ENCODE results near the gene ACACA. TPM values are rescaled to one million over a fixed set of nuclear protein-coding genes. Genes with fewer than 3 reads are reported as not detected.

Gene ACACA
- total RNA-seq, 1 experiment from 2014 or later: 33.0 TPM

DNA sequence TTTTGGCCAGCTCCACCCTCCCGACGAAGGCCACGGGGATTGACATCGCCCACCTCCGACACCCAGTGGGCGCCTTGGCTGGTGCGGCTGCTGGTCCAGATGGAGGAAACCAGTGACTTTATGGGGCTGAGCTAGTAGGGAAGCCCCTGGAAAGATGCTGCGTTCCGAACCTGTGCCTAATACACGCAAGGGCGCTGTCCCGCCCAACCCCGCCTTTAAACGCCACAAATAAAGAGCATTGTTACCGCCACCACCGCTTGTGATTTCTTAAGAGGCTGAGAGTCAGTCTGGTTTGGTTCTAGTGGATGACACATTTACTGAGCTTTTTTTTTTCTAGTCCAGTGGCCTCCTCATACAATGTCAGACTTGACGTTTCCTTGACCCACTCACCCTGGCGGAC lies 350.0 kb downstream of the ACACA start:
- no peak for TF ChIP-seq EZH2 (IDR thresholded peaks at IDR 0.05; ENCODE audit: low read length, unreplicated experiment)
- TF ChIP-seq, protein P1, sequence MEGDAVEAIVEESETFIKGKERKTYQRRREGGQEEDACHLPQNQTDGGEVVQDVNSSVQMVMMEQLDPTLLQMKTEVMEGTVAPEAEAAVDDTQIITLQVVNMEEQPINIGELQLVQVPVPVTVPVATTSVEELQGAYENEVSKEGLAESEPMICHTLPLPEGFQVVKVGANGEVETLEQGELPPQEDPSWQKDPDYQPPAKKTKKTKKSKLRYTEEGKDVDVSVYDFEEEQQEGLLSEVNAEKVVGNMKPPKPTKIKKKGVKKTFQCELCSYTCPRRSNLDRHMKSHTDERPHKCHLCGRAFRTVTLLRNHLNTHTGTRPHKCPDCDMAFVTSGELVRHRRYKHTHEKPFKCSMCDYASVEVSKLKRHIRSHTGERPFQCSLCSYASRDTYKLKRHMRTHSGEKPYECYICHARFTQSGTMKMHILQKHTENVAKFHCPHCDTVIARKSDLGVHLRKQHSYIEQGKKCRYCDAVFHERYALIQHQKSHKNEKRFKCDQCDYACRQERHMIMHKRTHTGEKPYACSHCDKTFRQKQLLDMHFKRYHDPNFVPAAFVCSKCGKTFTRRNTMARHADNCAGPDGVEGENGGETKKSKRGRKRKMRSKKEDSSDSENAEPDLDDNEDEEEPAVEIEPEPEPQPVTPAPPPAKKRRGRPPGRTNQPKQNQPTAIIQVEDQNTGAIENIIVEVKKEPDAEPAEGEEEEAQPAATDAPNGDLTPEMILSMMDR (conservative IDR thresholded peaks at IDR 0.05; ENCODE audit: low read depth, low read length): no peak
- no peak for TF ChIP-seq EZH2phosphoT487 (IDR thresholded peaks at IDR 0.05; ENCODE audit: borderline replicate concordance, low read length)
- Histone ChIP-seq H3K9ac (ENCODE audit: low read length) (no peak overlapping the region), H4K20me1 (ENCODE audit: low read length) (no peaks in the 10 kb centered on the region), H3K27me3 (ENCODE audit: low read length) (no peaks in the 10 kb centered on the region), H3F3A (ENCODE audit: low read length, unreplicated experiment) (no peaks in the 10 kb centered on the region), H2AFZ (ENCODE audit: low read length) (no peak overlapping the region), H3K4me1 (ENCODE audit: insufficient read depth, low read length) (no peaks in the 10 kb centered on the region), H3K9me2 (replicated peaks; ENCODE audit: low read length) (no peaks in the 10 kb centered on the region), H3K79me2 (ENCODE audit: low read length) (no peaks in the 10 kb centered on the region), H3K36me3 (ENCODE audit: low read depth, low read length) (no peaks in the 10 kb centered on the region), H3K9me3 (ENCODE audit: low read length) (no peaks in the 10 kb centered on the region), H3K4me3 (ENCODE audit: low read length) (no peak overlapping the region), H3K27ac (ENCODE audit: low read length) (no peak overlapping the region), H3K4me2 (ENCODE audit: low read length) (no peak overlapping the region)
- no TSS peak for BruUV-seq (replicated peaks)
- DNase-seq (no peak), ATAC-seq (no peak)
- ChIA-PET CTCF (no interaction called here), POLR2A (ENCODE audit: unreplicated experiment) (no interaction called here)
- intact Hi-C loops (cut with micrococcal nuclease): no loop called here

DNA sequence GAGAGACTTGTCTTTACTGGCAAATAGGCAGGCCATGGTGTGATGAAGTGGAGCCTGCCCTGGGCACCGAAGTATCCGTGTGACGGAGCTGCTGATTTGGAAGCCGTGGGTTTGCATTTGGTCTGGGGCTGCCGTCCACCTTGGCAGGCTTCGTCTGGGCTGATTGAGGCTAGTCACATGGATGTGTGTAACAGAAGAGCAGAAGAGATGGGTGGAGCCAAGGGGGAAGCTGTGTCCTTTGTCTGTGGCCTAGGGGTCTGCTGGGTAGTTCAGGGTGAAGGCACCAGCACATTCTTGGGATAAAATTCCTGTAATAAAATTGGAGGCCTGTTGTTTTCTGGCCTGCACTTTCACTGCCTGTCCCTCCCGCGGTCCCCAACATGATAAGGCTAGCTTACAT lies 351.7 kb downstream of the ACACA start:
- no peaks in the 10 kb centered on the region for H3F3A ChIP-seq (ENCODE audit: low read length, unreplicated experiment)
- intact Hi-C loops (cut with micrococcal nuclease): no loop called here
- no TSS peak for BruUV-seq (replicated peaks)
- no peaks in the 10 kb centered on the region for H3K36me3 ChIP-seq (ENCODE audit: low read depth, low read length)
- POLR2A ChIA-PET (ENCODE audit: unreplicated experiment): no interaction called here
- H2AFZ ChIP-seq (ENCODE audit: low read length): no peak overlapping the region
- no peaks in the 10 kb centered on the region for H3K4me1 ChIP-seq (ENCODE audit: insufficient read depth, low read length)
- H3K4me2 ChIP-seq (ENCODE audit: low read length): no peak overlapping the region
- DNase-seq (no peak), ATAC-seq (no peak)
- no peaks in the 10 kb centered on the region for H3K9me2 ChIP-seq (replicated peaks; ENCODE audit: low read length)
- H3K9me3 ChIP-seq (ENCODE audit: low read length): no peaks in the 10 kb centered on the region
- CTCF ChIA-PET: no interaction called here
- TF ChIP-seq, protein P1 (conservative IDR thresholded peaks at IDR 0.05; ENCODE audit: low read depth, low read length): no peak
- TF ChIP-seq EZH2 (IDR thresholded peaks at IDR 0.05; ENCODE audit: low read length, unreplicated experiment) (no peak), EZH2phosphoT487 (IDR thresholded peaks at IDR 0.05; ENCODE audit: borderline replicate concordance, low read length) (no peak)
- H3K27ac ChIP-seq (ENCODE audit: low read length): no peak overlapping the region
- no peaks in the 10 kb centered on the region for H3K79me2 ChIP-seq (ENCODE audit: low read length)
- no peak overlapping the region for H3K9ac ChIP-seq (ENCODE audit: low read length)
- H3K4me3 ChIP-seq (ENCODE audit: low read length): no peak overlapping the region
- H4K20me1 ChIP-seq (ENCODE audit: low read length): no peaks in the 10 kb centered on the region
- no peaks in the 10 kb centered on the region for H3K27me3 ChIP-seq (ENCODE audit: low read length)

DNA sequence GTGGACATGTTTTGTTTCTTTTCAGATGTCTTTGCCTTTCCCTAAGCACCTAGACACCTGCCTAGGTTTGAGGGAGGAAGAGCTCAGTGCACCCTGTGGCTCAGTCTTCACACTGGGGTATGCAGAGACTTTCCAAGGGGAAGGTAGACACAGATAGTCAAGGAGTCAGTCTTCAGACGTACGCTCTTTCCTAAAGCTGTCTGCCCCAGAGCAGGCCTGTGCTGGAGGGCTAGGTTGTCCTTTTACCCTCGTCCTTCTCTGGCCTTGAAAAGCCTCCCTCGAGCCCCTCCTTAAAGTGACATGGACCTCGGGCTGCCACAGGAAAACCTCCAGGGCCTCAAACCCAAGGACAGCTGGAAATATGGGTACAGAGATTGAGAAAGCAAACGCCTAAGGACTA lies 354.2 kb downstream of the ACACA start:
- intact Hi-C loops (cut with micrococcal nuclease): no loop called here
- no peak overlapping the region for H2AFZ ChIP-seq (ENCODE audit: low read length)
- CTCF ChIA-PET: no interaction called here
- POLR2A ChIA-PET (ENCODE audit: unreplicated experiment): no interaction called here
- H4K20me1 ChIP-seq (ENCODE audit: low read length): no peaks in the 10 kb centered on the region
- H3K9me2 ChIP-seq (replicated peaks; ENCODE audit: low read length): no peaks in the 10 kb centered on the region
- no peak overlapping the region for H3K27ac ChIP-seq (ENCODE audit: low read length)
- ATAC-seq (no peak), DNase-seq (no peak)
- no peak overlapping the region for H3K9ac ChIP-seq (ENCODE audit: low read length)
- no TSS peak for BruUV-seq (replicated peaks)
- no peaks in the 10 kb centered on the region for H3K27me3 ChIP-seq (ENCODE audit: low read length)
- H3K79me2 ChIP-seq (ENCODE audit: low read length): no peaks in the 10 kb centered on the region
- no peaks in the 10 kb centered on the region for H3F3A ChIP-seq (ENCODE audit: low read length, unreplicated experiment)
- no peak overlapping the region for H3K4me2 ChIP-seq (ENCODE audit: low read length)
- TF ChIP-seq, protein P1 (conservative IDR thresholded peaks at IDR 0.05; ENCODE audit: low read depth, low read length): no peak
- TF ChIP-seq EZH2 (IDR thresholded peaks at IDR 0.05; ENCODE audit: low read length, unreplicated experiment) (no peak), EZH2phosphoT487 (IDR thresholded peaks at IDR 0.05; ENCODE audit: borderline replicate concordance, low read length) (no peak)
- H3K4me1 ChIP-seq (ENCODE audit: insufficient read depth, low read length): no peaks in the 10 kb centered on the region
- H3K9me3 ChIP-seq (ENCODE audit: low read length): no peaks in the 10 kb centered on the region
- H3K4me3 ChIP-seq (ENCODE audit: low read length): no peak overlapping the region
- H3K36me3 ChIP-seq (ENCODE audit: low read depth, low read length): no peaks in the 10 kb centered on the region; the same call in 1 of the 2 replicates
